IMR-90 (cell line): ENCODE data around the gene ACIN1.

Source experiments
- BHLHE40 ChIP-seq: fragments of 150-350 bp; IDR thresholded peaks from 2 replicates; pipeline ENCODE4 v1.6.1; 2016; ENCODE audit warnings: mild to moderate bottlenecking, low read depth, low read length
- CHD1 ChIP-seq: IDR thresholded peaks from 2 replicates; pipeline ENCODE4 v1.6.1; 2012; ENCODE audit warnings: low read depth, low read length, improper control_type of control experiment
- CTCF ChIP-seq: conservative IDR thresholded peaks from 2 replicates; pipeline ENCODE4 v1.5.1; 2012; ENCODE audit warnings: mild to moderate bottlenecking, low read depth, low read length, improper control_type of control experiment
- MAZ ChIP-seq: IDR thresholded peaks from 2 replicates; pipeline ENCODE4 v1.6.1; 2012; ENCODE audit warnings: low read depth, mild to moderate bottlenecking, low read length, improper control_type of control experiment, moderate library complexity, borderline replicate concordance
- POLR2A ChIP-seq: IDR thresholded peaks from 2 replicates; pipeline ENCODE4 v1.6.1; 2012; ENCODE audit warnings: mild to moderate bottlenecking, low read depth, low read length
- RAD21 ChIP-seq: IDR thresholded peaks from 2 replicates; pipeline ENCODE4 v1.6.1; 2012; ENCODE audit warnings: low read length, improper control_type of control experiment
- RCOR1 ChIP-seq: IDR thresholded peaks from 2 replicates; pipeline ENCODE4 v1.6.1; 2012; ENCODE audit warnings: mild to moderate bottlenecking, low read length, improper control_type of control experiment; ENCODE audit not compliant: insufficient replicate concordance
- RFX5 ChIP-seq: IDR thresholded peaks from 2 replicates; pipeline ENCODE4 v1.8.0; 2012; ENCODE audit warnings: low read depth, mild to moderate bottlenecking, low read length, moderate library complexity
- TF ChIP-seq, protein P1 (sequence below): fragments of 150-350 bp; IDR thresholded peaks from 2 replicates; pipeline ENCODE4 v1.6.1; 2016; ENCODE audit warnings: low read depth, mild to moderate bottlenecking, low read length, moderate library complexity, borderline replicate concordance

DNA sequence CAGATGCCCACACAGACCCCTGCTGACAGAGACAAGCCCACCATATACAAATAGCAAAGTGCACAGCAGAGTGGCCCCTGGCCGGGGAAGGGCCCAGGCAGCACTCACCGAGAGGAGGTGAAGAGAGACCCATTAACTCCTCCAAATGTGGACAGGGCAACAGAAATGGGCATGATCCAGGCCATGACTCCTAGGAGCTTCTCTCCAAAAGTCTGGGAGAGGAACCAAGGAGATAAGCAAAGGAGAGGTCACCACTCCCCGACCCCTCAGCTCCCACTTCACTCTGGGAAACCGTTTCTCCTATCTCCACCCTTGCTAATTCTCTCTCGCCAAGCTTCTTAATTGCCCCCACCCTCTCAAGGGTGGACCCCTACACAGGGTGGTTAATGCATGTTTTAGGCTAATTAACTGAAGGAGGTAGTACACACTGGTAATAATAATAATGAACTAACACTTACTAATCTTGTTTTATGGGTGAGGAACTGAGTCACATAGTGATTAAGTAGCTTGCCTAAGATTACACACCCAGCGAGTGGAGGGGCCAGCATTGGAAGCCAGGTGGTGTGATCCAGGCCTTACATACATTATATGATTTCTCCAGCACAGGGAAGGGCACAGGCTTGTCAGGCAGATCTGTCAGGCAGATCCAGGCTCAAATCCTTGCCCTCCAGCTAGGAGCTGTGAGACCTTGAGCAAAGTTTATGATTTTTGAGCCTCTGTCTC is 43.0 kb upstream of the ACIN1 start:
- TF ChIP-seq CTCF (no peak), POLR2A (no peak), CHD1 (no peak), RCOR1 (no peak), BHLHE40 (no peak), RFX5 (no peak), MAZ (no peak), RAD21 (no peak)
- TF ChIP-seq, protein P1, sequence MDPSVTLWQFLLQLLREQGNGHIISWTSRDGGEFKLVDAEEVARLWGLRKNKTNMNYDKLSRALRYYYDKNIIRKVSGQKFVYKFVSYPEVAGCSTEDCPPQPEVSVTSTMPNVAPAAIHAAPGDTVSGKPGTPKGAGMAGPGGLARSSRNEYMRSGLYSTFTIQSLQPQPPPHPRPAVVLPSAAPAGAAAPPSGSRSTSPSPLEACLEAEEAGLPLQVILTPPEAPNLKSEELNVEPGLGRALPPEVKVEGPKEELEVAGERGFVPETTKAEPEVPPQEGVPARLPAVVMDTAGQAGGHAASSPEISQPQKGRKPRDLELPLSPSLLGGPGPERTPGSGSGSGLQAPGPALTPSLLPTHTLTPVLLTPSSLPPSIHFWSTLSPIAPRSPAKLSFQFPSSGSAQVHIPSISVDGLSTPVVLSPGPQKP, result no peak
